GM21367 (cell line): ENCODE measurements around the gene GOLGA8O.
"Not testable (repeated sequence)": the region's sequence is repeated elsewhere in the genome, so short reads cannot be mapped to it uniquely, and the experiment has no call there.

Source experiments
- ATAC-seq: cut with Tn5 transposase; IDR thresholded peaks from one replicate; pipeline ENCODE4 v1.9.1; 2021; ENCODE audit not compliant: unreplicated experiment

Gene GOLGA8O, protein sequence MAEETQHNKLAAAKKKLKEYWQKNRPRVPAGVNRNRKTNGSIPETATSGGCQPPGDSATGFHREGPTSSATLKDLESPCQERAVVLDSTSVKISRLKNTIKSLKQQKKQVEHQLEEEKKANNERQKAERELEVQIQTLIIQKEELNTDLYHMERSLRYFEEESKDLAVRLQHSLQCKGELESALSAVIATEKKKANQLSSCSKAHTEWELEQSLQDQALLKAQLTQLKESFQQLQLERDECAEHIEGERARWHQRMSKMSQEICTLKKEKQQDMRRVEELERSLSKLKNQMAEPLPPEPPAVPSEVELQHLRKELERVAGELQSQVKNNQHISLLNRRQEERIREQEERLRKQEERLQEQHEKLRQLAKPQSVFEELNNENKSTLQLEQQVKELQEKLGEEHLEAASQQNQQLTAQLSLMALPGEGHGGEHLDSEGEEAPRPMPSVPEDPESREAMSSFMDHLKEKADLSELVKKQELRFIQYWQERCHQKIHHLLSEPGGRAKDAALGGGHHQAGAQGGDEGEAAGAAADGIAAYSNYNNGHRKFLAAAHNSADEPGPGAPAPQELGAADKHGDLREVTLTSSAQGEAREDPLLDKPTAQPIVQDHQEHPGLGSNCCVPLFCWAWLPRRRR

GRCh38 chr15:32455534-32455933 lies at the start of gene GOLGA8O:
TSS of gene GOLGA8O (minus strand) at chr15:32455634. CDS start at chr15:32455536, 98 bp downstream.
- ATAC-seq = not testable (repeated sequence)

DNA sequence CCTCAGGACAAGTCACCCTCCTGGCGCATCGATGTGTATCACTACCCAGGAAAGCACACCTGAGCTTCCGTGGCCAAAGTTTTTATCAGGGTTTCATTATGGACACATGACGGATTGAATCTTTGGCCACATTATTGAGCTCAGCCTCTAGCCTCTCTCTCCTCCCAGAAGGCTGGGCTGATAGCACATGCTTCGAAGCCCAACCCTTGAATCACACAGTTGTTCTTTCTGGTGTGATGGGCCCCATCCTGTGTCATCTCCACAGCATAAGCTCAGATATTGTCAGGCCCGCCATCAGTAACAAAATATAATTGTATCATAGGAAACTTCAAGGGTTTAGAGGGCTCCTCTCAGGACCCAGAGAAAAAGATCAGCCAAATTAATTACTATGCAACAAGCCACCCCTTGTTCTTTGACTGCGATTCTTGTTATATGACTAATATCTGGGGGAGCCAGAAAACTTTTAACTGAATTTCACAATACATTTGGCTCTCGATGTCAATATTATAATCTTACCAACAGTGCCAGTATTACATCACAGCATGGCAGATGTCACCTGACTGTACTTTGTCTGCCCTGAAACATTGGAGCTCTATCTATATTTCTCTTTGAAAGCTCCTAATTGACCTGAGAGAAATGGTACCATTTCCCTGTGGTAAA lies 48.8 kb upstream of the GOLGA8O start:
- not testable (repeated sequence) for ATAC-seq

DNA sequence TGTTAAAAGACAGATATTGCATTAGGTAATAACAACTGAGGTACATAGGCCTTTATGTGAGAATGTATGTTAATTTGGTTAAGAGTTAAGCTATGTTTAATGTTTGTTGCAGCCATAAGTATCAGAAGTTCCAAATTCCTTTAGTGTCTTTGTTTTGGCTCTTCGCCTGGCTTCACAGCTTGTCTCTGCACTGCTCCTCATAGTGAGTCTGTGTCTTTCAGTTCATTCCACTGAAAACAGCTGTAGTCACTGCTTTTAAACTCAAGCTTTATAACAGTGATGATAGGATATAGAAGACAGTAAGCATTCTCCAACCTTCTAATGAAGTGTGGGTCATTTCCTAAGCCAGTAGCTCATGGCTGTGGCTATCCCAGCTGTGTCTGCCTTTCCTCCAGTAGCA lies 47.5 kb upstream of the GOLGA8O start:
- not testable (repeated sequence) for ATAC-seq

- ATAC-seq = not testable (repeated sequence)
Observed at GRCh38 chr15:32492768-32493167, 37.3 kb upstream of the GOLGA8O start.

- ATAC-seq = not testable (repeated sequence)
Observed at GRCh38 chr15:32486474-32486873, 31.0 kb upstream of the GOLGA8O start.

DNA sequence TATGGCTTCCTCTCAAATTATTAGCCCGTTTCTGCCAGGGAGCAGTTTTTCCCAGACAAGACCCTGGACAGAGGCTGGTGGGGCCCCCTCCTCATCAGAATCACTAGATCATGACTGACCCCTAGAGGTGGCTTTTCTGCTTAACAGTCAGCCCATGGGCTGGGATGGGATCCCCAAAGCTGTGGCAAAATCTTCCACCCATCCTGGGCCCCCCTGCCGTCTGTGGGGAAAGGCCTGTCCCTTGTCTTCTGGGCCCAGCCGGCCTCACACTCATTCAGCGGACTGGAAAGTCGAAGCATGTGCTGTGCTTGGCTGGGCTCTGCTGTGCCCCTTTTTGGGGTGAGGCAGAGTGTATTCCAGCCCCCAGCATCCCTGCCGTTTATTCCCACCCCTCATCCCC lies 27.9 kb upstream of the GOLGA8O start:
- not testable (repeated sequence) for ATAC-seq

DNA sequence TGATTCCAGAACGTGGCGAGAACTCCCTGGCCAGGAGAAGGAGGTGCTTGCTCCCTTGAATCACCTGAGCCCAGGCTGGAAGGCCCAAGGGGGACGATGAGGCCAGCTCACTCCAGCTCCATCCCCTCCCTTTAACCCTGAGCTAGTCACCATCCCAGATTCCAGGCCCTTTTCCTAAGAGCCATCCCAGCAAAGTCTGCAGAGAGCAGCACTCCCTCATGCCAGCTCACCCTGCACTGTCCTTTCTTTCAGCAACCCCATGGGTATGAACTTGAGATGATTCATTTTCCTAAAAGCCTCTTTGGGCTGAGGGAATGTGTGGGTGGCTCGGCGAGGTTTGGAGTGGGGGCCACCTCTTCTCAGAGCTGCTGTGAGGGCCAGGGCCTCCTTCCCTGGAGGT lies 26.2 kb upstream of the GOLGA8O start:
- not testable (repeated sequence) for ATAC-seq

GRCh38 chr15:32468076-32468475 lies 12.6 kb upstream of the GOLGA8O start:
- not testable (repeated sequence) for ATAC-seq

- ATAC-seq = not testable (repeated sequence)
Observed at GRCh38 chr15:32440445-32440977, 14.9 kb downstream of the GOLGA8O start.

GRCh38 chr15:32434102-32434963 lies 21.1 kb downstream of the GOLGA8O start:
- ATAC-seq = not testable (repeated sequence)

GRCh38 chr15:32427635-32428034 lies 27.8 kb downstream of the GOLGA8O start:
- ATAC-seq = not testable (repeated sequence)

DNA sequence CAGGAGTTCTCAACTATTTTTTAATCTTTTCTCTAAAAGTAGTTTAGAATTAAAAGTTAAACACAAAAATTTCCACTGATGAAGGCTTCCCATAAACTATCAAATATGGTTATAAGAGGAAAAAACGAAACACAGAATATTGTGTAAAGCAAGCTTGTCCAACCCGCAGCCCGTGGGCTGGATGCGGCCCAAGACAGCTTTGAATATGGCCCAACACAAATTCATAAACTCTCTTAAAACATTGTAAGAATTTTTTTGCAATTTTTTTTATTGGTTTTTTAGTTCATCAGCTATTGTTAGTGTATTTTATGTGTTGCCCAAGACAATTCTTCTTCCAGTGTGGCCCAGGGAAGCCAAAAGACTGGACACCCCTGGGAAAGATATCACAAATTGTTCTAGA lies 28.9 kb downstream of the GOLGA8O start:
- not testable (repeated sequence) for ATAC-seq

GRCh38 chr15:32407903-32408302 lies 47.5 kb downstream of the GOLGA8O start:
- not testable (repeated sequence) for ATAC-seq

DNA sequence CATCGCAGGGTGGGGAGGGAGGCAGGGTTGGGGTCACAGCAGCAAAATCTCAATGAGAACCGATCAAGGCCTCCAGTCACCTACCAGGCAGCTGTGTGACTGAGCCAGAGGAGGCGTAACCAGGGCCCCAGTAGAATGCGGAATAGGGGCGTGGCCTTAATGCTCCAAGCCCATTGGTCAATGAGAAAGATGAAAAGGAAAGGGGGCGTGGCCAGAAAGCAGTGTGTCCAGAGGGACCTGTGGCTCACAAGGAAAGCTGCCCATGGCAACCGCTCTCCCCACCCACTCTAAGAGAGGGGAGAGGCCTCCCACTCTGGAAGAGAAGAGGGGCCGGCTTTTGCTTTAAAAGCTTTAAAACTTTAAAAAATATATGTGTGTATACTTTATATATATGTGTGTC lies 52.2 kb downstream of the GOLGA8O start, which contains the start of gene GOLGA8K:
GOLGA8K (minus strand) TSS at position 101 of the 400 bp plus-strand sequence; CDS start at position 3, 98 bp downstream.
- ATAC-seq = not testable (repeated sequence)

DNA sequence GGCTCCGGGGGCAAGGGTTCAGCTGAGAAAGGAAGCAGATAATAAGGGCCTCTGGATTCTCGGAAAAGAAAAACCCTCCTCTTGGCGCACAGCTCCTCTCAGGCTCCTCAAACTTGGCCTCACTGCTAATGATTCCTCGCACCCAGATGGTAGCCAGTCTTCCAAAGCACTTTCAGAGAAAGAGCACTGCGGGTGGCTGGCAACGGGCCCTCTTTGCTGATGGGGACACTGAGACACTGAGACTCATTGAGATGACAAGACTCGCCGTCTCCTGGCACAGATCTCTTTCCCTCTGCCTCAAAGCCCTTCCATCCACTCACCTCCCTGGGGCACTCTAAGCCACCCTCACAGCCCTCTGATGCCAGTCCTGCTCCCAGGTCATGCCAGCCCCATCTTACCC lies 58.9 kb downstream of the GOLGA8O start:
- not testable (repeated sequence) for ATAC-seq
